Ovary (tissue), 9 donors: ENCODE results near the gene HBEGF. TPM values are rescaled to one million over a fixed set of nuclear protein-coding genes. Genes with fewer than 3 reads are reported as not detected.

Experiments
- DNase-seq, 5 donors: peaks; one replicate each; pipeline ENCODE4 v3.0.0-alpha.2; 2019 to 2020
- H3K27ac ChIP-seq, 2 donors: fragments of 200-600 bp; one replicate each; pipeline versions ENCODE4 v1.5.1 to v1.8.0; 2019 to 2022
- H3K27me3 ChIP-seq: fragments of 200-600 bp; one replicate; pipeline ENCODE4 v1.8.0; 2022
- H3K36me3 ChIP-seq: fragments of 200-600 bp; sonication (generic); one replicate; pipeline ENCODE4 v1.5.1; 2019
- H3K4me1 ChIP-seq: one replicate; pipeline ENCODE4 v1.8.1; 2013; ENCODE audit warnings: mild to moderate bottlenecking, moderate library complexity; ENCODE audit not compliant: insufficient read depth
- H3K4me3 ChIP-seq: fragments of 200-600 bp; sonication (generic); one replicate; pipeline ENCODE4 v1.5.1; 2017
- H3K9me3 ChIP-seq, 2 donors: fragments of 200-600 bp in 1 of 2; sonication (generic) in 1 of 2; one replicate each; pipeline versions ENCODE4 v1.5.1 to v1.8.1; 2013 to 2019; ENCODE audit warnings: mild to moderate bottlenecking in 1 of 2, moderate library complexity in 1 of 2
- EP300 ChIP-seq: sonication (generic); formaldehyde crosslinking; IDR thresholded peaks from one replicate; pipeline ENCODE4 v1.6.1; 2017; ENCODE audit warnings: antibody characterized with exemption
- POLR2A ChIP-seq: fragments of 450-650 bp; IDR thresholded peaks from one replicate; pipeline ENCODE4 v1.6.1; 2017; ENCODE audit warnings: antibody characterized with exemption, mild to moderate bottlenecking, moderate library complexity
- WGBS, 3 donors: extraction: QIAGEN DNeasy Blood & Tissue Kit in 1 of 3; methylation state at CpG; one replicate each; pipeline versions ENCODE4 v1.1.5 to v1.1.7; 2013 to 2017; 5-methylcytosine and 5-hydroxymethylcytosine counted together
- intact Hi-C, 4 donors: fragments of 100-400 bp; cut with DNase I; formaldehyde crosslinking; loops; one replicate each; pipeline versions ENCODE4 v1.11.0 to v1.15.1; 2022 to 2023
- polyA plus RNA-seq, 2 donors: library from polyadenylated mRNA; stranded (reverse); fragments of 200-250 nt in 1 of 2; fragments of 350-450 nt in 1 of 2; fragmentation: Illumina TruSeq in 1 of 2; extraction: RNeasy Lipid Tissue Mini Kit (QIAGEN cat#74804) in 1 of 2; gene quantifications; one replicate each; pipeline ENCODE4 v1.2.3, GENCODE V29; 2013 to 2014
- total RNA-seq, 7 donors: library from RNA; depleted of rRNA in 2 of 7; stranded (reverse); fragments of >200 nt in 2 of 7; fragmentation: NEBNext Ultra II Directional in 3 of 7; extraction: Animal tissue kit (Norgen Biotek cat#: 25700) in 3 of 7; gene quantifications; one replicate each; pipeline versions ENCODE4 v1.1.0 to v1.2.4, GENCODE V29; 2016 to 2023
- TF ChIP-seq, protein P1 (sequence below), 3 donors: fragments of 450-650 bp in 2 of 3; fragments of 200-600 bp in 1 of 3; IDR thresholded peaks; one replicate each; pipeline versions ENCODE4 v1.5.1 to v1.8.0; 2016 to 2022; ENCODE audit warnings: antibody characterized with exemption in 3 of 3, mild to moderate bottlenecking in 1 of 3
- donor health status: DM: no; HTN: no; CAD: no; lungs with moderate emphysema.
- donor health status: DM: no; HTN: no; CAD: no.
- donor health status: Bipolar disorder and iron deficiency.
- donor health status: DM: yes; HTN: yes; CAD: no.
- donor health status: DM: no; HTN: no; CAD: no.
- donor health status: DM: yes; HTN: yes; CAD: no.

Gene HBEGF
- total and polyA plus RNA-seq, 9 donors, result 1.5 to 14.5 (median 5.6) TPM

DNA sequence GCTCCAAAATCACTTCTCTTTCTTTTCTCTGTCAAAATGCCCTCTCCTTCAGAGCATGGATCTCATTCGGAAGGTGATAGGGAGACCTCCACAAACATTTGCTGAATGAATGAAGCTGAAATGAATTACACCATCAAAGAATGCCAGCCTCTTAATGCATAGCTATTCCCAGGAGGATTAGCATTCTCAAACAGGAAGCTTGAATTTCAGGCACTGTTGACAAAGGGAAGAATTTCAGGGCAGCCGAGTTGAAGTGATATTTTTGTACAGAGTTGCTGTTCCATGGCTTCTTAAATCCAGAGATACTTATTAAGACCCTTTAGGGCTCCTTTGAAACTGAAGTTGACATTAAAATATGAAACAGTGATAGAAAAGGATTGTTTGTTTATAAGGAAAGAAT lies 18.8 kb downstream of the HBEGF start:
- DNase-seq, result no peak
- Histone ChIP-seq H3K36me3 (no peaks in the 10 kb centered on the region), H3K27ac (no peak overlapping the region), H3K4me3 (no peak overlapping the region), H3K4me1 (peaks cover 8% of the 10 kb centered on the region), H3K9me3 (no peaks in the 10 kb centered on the region), H3K27me3 (no peaks in the 10 kb centered on the region)
- intact Hi-C loops, result no loop called here
- WGBS, 3 donors, result 43 to 64% (median 45%) methylated on average over 2 of the region's 2 CpGs
- TF ChIP-seq, protein P1, sequence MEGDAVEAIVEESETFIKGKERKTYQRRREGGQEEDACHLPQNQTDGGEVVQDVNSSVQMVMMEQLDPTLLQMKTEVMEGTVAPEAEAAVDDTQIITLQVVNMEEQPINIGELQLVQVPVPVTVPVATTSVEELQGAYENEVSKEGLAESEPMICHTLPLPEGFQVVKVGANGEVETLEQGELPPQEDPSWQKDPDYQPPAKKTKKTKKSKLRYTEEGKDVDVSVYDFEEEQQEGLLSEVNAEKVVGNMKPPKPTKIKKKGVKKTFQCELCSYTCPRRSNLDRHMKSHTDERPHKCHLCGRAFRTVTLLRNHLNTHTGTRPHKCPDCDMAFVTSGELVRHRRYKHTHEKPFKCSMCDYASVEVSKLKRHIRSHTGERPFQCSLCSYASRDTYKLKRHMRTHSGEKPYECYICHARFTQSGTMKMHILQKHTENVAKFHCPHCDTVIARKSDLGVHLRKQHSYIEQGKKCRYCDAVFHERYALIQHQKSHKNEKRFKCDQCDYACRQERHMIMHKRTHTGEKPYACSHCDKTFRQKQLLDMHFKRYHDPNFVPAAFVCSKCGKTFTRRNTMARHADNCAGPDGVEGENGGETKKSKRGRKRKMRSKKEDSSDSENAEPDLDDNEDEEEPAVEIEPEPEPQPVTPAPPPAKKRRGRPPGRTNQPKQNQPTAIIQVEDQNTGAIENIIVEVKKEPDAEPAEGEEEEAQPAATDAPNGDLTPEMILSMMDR (IDR thresholded peaks at IDR 0.05), result no peak
- TF ChIP-seq POLR2A (no peak), EP300 (no peak)

DNA sequence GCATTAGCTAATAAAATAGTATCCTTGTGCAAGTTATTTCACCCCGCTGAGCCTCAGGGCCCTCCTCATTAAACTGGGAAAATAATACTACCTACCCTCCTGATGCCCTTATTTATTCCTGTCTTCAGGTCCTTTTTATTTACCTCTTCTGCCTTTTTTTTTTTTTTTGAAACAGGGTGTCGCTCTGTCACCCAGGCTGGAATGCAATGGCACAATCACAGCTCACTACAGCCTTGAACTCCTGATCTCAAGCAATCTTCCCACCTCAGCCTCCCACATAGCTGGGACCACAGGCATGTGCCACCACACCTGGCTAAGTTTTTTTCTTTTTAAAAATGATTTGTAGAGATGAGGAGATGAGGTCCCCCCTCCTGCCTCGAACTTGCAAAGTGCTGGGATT lies 20.9 kb downstream of the HBEGF start:
- no peak overlapping the region for H3K4me3 ChIP-seq
- peaks cover 8% of the 10 kb centered on the region for H3K4me1 ChIP-seq
- no peaks in the 10 kb centered on the region for H3K9me3 ChIP-seq
- WGBS, 3 donors, result 74 to 84% (median 74%) methylated on average over 3 of the region's 3 CpGs
- H3K36me3 ChIP-seq, result no peaks in the 10 kb centered on the region
- intact Hi-C loops, result no loop called here
- H3K27ac ChIP-seq, result no peak overlapping the region
- H3K27me3 ChIP-seq, result no peaks in the 10 kb centered on the region
- no peak for DNase-seq
- TF ChIP-seq, protein P1 (IDR thresholded peaks at IDR 0.05), result no peak

DNA sequence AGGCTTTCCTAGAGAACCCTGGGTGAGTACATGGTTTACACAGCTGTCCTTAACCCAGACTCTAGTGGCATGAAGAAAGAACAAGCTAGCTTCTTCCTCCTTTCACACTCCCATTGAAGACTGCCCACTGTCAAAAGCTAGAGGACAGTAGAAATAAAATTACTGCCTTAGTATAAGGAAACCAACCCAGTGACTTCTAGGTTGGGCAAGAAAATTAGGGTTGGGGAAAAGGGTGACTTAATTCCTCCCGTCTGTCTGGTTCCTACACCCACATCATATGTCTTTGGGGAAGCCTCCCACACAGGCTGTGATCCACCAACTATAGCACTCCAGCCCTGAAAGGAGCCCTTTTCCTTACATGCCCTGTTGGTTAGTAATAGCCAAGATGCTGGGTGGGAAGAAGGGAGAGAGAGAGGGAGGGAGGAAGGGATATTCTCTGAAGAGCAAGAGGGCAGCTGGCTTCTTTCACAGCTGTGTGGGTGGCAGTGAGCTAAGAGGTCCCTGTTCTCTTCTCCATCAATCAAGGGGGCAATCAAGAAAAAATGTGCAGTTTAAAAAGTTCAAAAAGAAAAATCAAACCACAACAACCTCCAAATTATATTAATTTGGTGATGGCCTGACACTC lies 21.7 kb downstream of the HBEGF start:
- Histone ChIP-seq H3K4me3 (no peak overlapping the region), H3K27me3 (no peaks in the 10 kb centered on the region), H3K4me1 (peaks cover 8% of the 10 kb centered on the region), H3K27ac (no peak overlapping the region), H3K36me3 (no peaks in the 10 kb centered on the region), H3K9me3 (no peaks in the 10 kb centered on the region)
- 8 to 28% (median 24%) methylated on average over 1 of the region's 1 CpG for WGBS, 3 donors
- TF ChIP-seq POLR2A (no peak), EP300 (no peak)
- TF ChIP-seq, protein P1 (IDR thresholded peaks at IDR 0.05), result no peak
- DNase-seq, result no peak
- intact Hi-C loops, result no loop called here

- no peak for DNase-seq
- H3K4me3 ChIP-seq, result no peak overlapping the region
- no peak overlapping the region for H3K27ac ChIP-seq
- peaks cover 8% of the 10 kb centered on the region for H3K4me1 ChIP-seq
- no peaks in the 10 kb centered on the region for H3K36me3 ChIP-seq
- 84 to 95% (median 90%) methylated on average over 5 of the region's 5 CpGs for WGBS, 3 donors
- no peaks in the 10 kb centered on the region for H3K27me3 ChIP-seq
- TF ChIP-seq POLR2A (no peak), EP300 (no peak)
- TF ChIP-seq, protein P1 (IDR thresholded peaks at IDR 0.05), result no peak
- intact Hi-C loops, result no loop called here
- H3K9me3 ChIP-seq, result no peaks in the 10 kb centered on the region
These were observed 22.3 kb downstream of the HBEGF start for GRCh38 chr5:140324041-140324600.
